GM10266 (cell line): Measurements from ENCODE around the gene CEACAM19.

Experiments used
- DNase-seq: peaks from one replicate; pipeline ENCODE4 v3.0.0; 2012; ENCODE audit errors: extremely low spot score
- CTCF ChIP-seq: IDR thresholded peaks from 2 replicates; pipeline ENCODE4 v1.5.1; 2012; ENCODE audit warnings: mild to moderate bottlenecking, low read depth; ENCODE audit not compliant: control insufficient read depth, insufficient read depth; ENCODE audit errors: missing control alignments

CEACAM19 gene

DNA sequence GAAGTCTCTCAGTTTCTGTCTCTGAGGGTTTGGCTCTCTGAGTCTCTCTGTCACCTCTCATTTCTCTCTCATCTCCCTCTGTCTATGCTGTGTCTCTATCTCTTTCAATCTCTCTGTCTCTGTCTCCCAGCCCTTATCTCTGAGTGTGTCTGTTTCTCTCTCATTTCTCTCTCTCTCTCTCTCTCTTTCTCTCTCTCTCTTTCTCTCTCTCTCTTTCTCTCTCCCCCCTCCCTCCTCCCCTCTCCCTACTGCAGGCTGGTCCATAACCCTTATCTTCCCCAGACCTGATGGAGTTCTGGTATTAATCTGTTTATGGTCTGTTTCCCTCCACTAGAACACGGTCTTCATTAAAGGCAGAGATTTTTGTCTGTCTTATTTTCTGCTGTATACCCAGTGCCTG lies 28.9 kb upstream of the CEACAM19 start:
- no peak for DNase-seq
- no peak for TF ChIP-seq CTCF

GRCh38 chr19:44643605-44644401 lies 27.5 kb upstream of the CEACAM19 start, which contains the start of gene PVR:
Gene PVR (plus strand): TSS chr19:44643910. CDS start chr19:44644097, 187 bp downstream.
- DNase-seq = peak; percentile 80
- no peak for TF ChIP-seq CTCF

DNA sequence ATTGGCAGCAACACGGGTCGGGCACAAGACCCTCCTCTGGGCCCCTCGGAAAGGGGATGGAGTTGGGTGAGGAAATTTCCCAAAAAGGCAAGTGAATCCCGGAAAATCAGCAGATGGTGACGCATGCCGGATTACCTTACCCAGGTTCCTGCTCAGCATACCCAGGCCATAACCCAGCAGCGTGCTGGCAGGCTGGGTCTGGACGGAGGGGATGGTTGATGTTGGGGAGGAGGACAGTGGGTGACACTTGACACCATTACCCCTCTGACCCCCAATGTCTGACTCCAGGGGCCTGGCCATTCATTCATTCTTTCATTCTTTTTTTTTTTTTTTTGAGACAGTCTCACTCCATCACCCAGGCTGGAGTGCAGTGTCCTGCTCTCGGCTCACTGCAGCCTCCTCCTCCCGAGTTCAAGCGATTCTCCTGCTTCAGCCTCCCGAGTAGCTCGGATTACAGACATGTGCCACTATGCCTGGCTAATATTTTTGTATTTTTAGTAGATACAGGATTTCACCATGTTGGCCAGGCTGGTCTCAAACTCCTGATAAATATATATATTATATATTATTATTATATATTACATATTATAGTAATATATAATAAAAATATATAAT lies 26.8 kb upstream of the CEACAM19 start:
- TF ChIP-seq CTCF = no peak
- DNase-seq = peak; percentile 63

DNA sequence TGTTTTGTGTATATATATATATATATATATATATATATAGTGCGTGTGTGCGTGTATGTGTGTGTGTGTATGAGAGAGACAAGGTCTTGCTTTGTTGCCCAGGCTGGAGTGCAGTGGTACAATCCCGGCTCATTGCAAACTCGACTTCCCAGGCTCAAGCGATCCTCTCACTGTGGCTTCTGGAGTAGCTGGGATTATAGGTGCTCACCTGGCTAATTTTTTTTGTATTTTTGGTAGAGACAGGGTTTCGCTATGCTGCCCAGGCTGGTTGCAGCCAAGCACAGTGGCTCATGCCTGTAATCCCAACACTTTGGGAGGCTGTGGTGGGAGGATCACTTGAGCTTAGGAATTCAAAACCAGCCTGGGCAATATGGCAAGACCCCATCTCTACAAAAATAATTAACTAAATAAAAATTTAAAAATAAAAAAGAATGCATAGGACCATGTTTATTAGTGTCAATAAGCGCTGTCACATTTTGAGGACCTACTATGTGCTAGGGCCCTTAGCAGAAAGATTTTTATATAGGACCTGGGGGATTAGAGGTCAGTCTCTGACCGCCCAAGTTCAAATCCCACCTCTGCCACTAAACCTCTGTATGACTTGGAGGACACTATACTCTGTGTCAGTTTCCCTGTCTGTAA lies 25.8 kb upstream of the CEACAM19 start:
- no peak for TF ChIP-seq CTCF
- DNase-seq = no peak

- no peak for TF ChIP-seq CTCF
- no peak for DNase-seq
Measured at GRCh38 chr19:44646049-44646416, 25.2 kb upstream of the CEACAM19 start.

GRCh38 chr19:44647144-44647543 lies 24.1 kb upstream of the CEACAM19 start:
- no peak for TF ChIP-seq CTCF
- DNase-seq = no peak
